HUES64 (cell line): ENCODE results near the gene MTMR10.
A peak's percentile ranks its signal among the peaks of the same experiment; 100 is the strongest.

ENCODE experiments used
- H3K27ac ChIP-seq: 2 replicates; pipeline ENCODE4 v1.7.0; 2013; ENCODE audit warnings: low read depth, low read length, inconsistent platforms
- H3K27me3 ChIP-seq: 2 replicates; pipeline ENCODE4 v1.6.1; 2013; ENCODE audit warnings: mild to moderate bottlenecking, low read length; ENCODE audit not compliant: insufficient read depth
- H3K36me3 ChIP-seq: 2 replicates; pipeline ENCODE4 v1.6.1; 2013; ENCODE audit warnings: mild to moderate bottlenecking, low read length; ENCODE audit not compliant: insufficient read depth
- H3K4me1 ChIP-seq: 2 replicates; pipeline ENCODE4 v1.6.1; 2013; ENCODE audit warnings: mild to moderate bottlenecking, low read length, moderate library complexity; ENCODE audit not compliant: insufficient read depth
- H3K4me3 ChIP-seq: 2 replicates; pipeline ENCODE4 v1.5.1; 2013; ENCODE audit warnings: mild to moderate bottlenecking, low read length, moderate library complexity
- H3K9ac ChIP-seq: 2 replicates; pipeline ENCODE4 v1.6.1; 2013; ENCODE audit warnings: mild to moderate bottlenecking, low read depth, low read length
- H3K9me3 ChIP-seq: 2 replicates; pipeline ENCODE4 v1.6.1; 2013; ENCODE audit warnings: low read depth, low read length; ENCODE audit not compliant: insufficient read depth
- WGBS: fragments of 150-250, 120-280 bp; methylation state at CpG from one replicate; pipeline ENCODE4 v1.1.7; 2013; ENCODE audit warnings: missing lambda C conversion rate; 5-methylcytosine and 5-hydroxymethylcytosine counted together

MTMR10 gene

GRCh38 chr15:31025996-31026395, 34.6 kb upstream of the MTMR10 start:
- H3K27ac ChIP-seq = no peak overlapping the region
- 94% methylated on average over 25 of the region's 25 CpGs for WGBS

GRCh38 chr15:31024979-31025378, 33.6 kb upstream of the MTMR10 start:
- no peaks in the 10 kb centered on the region for H3K9me3 ChIP-seq
- 71% methylated on average over 3 of the region's 3 CpGs for WGBS
- peak overlapping the region; percentile 41; the same call in 1 of the 2 replicates for H3K27ac ChIP-seq
- no peaks in the 10 kb centered on the region for H3K36me3 ChIP-seq
- H3K4me1 ChIP-seq = peaks cover 21% of the 10 kb centered on the region
- H3K27me3 ChIP-seq = no peaks in the 10 kb centered on the region
- no peak overlapping the region for H3K9ac ChIP-seq
- no peak overlapping the region for H3K4me3 ChIP-seq

More at GRCh38 chr15:31025996-31026395, 34.6 kb upstream of the MTMR10 start:
- Histone ChIP-seq H3K9me3 (no peaks in the 10 kb centered on the region), H3K36me3 (no peaks in the 10 kb centered on the region), H3K4me3 (no peak overlapping the region), H3K9ac (no peak overlapping the region), H3K4me1 (peaks cover 21% of the 10 kb centered on the region), H3K27me3 (no peaks in the 10 kb centered on the region)

- no peak overlapping the region for H3K9ac ChIP-seq
- no peaks in the 10 kb centered on the region for H3K36me3 ChIP-seq
- 30% methylated on average over 4 of the region's 5 CpGs for WGBS
- peak overlapping the region; percentile 66; the same call in 1 of the 2 replicates for H3K27ac ChIP-seq
- peaks cover 21% of the 10 kb centered on the region for H3K4me1 ChIP-seq
- H3K4me3 ChIP-seq = no peak overlapping the region
- H3K27me3 ChIP-seq = no peaks in the 10 kb centered on the region
- no peaks in the 10 kb centered on the region for H3K9me3 ChIP-seq
Observed at GRCh38 chr15:31024330-31024729, 32.9 kb upstream of the MTMR10 start.

GRCh38 chr15:31023841-31024240, 32.4 kb upstream of the MTMR10 start:
- no peaks in the 10 kb centered on the region for H3K27me3 ChIP-seq
- peaks cover 21% of the 10 kb centered on the region for H3K4me1 ChIP-seq
- H3K4me3 ChIP-seq = no peak overlapping the region
- no peaks in the 10 kb centered on the region for H3K9me3 ChIP-seq
- peak overlapping the region; percentile 66; the same call in 1 of the 2 replicates for H3K27ac ChIP-seq
- WGBS = 89% methylated on average over 2 of the region's 5 CpGs
- H3K36me3 ChIP-seq = no peaks in the 10 kb centered on the region
- no peak overlapping the region for H3K9ac ChIP-seq

- 98% methylated on average over 5 of the region's 5 CpGs for WGBS
- no peak overlapping the region for H3K27ac ChIP-seq
- peaks cover 21% of the 10 kb centered on the region for H3K4me1 ChIP-seq
- H3K9ac ChIP-seq = no peak overlapping the region
- no peak overlapping the region for H3K4me3 ChIP-seq
- no peaks in the 10 kb centered on the region for H3K27me3 ChIP-seq
- no peaks in the 10 kb centered on the region for H3K9me3 ChIP-seq
- no peaks in the 10 kb centered on the region for H3K36me3 ChIP-seq
Observed at GRCh38 chr15:31021067-31021665, 29.7 kb upstream of the MTMR10 start.

- Histone ChIP-seq H3K36me3 (no peaks in the 10 kb centered on the region), H3K4me1 (peaks cover 22% of the 10 kb centered on the region), H3K27me3 (no peaks in the 10 kb centered on the region), H3K4me3 (no peak overlapping the region), H3K9ac (no peak overlapping the region), H3K9me3 (no peaks in the 10 kb centered on the region), H3K27ac (no peak overlapping the region)
- 92% methylated on average over 5 of the region's 5 CpGs for WGBS
Observed at GRCh38 chr15:31020542-31020941, 29.1 kb upstream of the MTMR10 start.

- no peaks in the 10 kb centered on the region for H3K27me3 ChIP-seq
- H3K4me1 ChIP-seq = peaks cover 20% of the 10 kb centered on the region
- no peak overlapping the region for H3K9ac ChIP-seq
- H3K27ac ChIP-seq = no peak overlapping the region
- H3K36me3 ChIP-seq = no peaks in the 10 kb centered on the region
- H3K9me3 ChIP-seq = no peaks in the 10 kb centered on the region
- 93% methylated on average over 3 of the region's 3 CpGs for whole genome bisulfite sequencing
- no peak overlapping the region for H3K4me3 ChIP-seq
Observed at GRCh38 chr15:31019986-31020385, 28.6 kb upstream of the MTMR10 start.

- WGBS = 92% methylated on average over 1 of the region's 1 CpG
- Histone ChIP-seq H3K4me1 (peaks cover 14% of the 10 kb centered on the region), H3K27me3 (no peaks in the 10 kb centered on the region)
Observed at GRCh38 chr15:31017311-31017710, 25.9 kb upstream of the MTMR10 start.

GRCh38 chr15:31016446-31016915, 25.1 kb upstream of the MTMR10 start:
- no peak overlapping the region for H3K9ac ChIP-seq
- H3K36me3 ChIP-seq = no peaks in the 10 kb centered on the region
- H3K4me1 ChIP-seq = peaks cover 14% of the 10 kb centered on the region
- peaks cover 11% of the 10 kb centered on the region for H3K9me3 ChIP-seq
- 92% methylated on average over 3 of the region's 3 CpGs for WGBS
- no peak overlapping the region for H3K4me3 ChIP-seq
- H3K27me3 ChIP-seq = no peaks in the 10 kb centered on the region
- no peak overlapping the region for H3K27ac ChIP-seq

More at GRCh38 chr15:31017311-31017710, 25.9 kb upstream of the MTMR10 start:
- Histone ChIP-seq H3K9ac (no peak overlapping the region), H3K9me3 (peaks cover 5% of the 10 kb centered on the region; the same call in 1 of the 2 replicates), H3K4me3 (no peak overlapping the region), H3K36me3 (no peaks in the 10 kb centered on the region), H3K27ac (no peak overlapping the region)

- Histone ChIP-seq H3K4me1 (peaks cover 14% of the 10 kb centered on the region), H3K27ac (no peak overlapping the region), H3K9ac (no peak overlapping the region), H3K27me3 (no peaks in the 10 kb centered on the region), H3K9me3 (peaks cover 11% of the 10 kb centered on the region), H3K36me3 (no peaks in the 10 kb centered on the region), H3K4me3 (no peak overlapping the region)
- WGBS = 71% methylated on average over 2 of the region's 2 CpGs
Observed at GRCh38 chr15:31014608-31014925, 23.1 kb upstream of the MTMR10 start.

GRCh38 chr15:31013863-31014607, 22.6 kb upstream of the MTMR10 start:
- H3K9ac ChIP-seq = no peak overlapping the region
- WGBS = 68% methylated on average over 2 of the region's 2 CpGs
- H3K4me3 ChIP-seq = no peak overlapping the region
- no peaks in the 10 kb centered on the region for H3K27me3 ChIP-seq
- H3K4me1 ChIP-seq = peaks cover 14% of the 10 kb centered on the region
- no peaks in the 10 kb centered on the region for H3K36me3 ChIP-seq
- H3K9me3 ChIP-seq = peaks cover 11% of the 10 kb centered on the region
- H3K27ac ChIP-seq = no peak overlapping the region
